ENCODE results near the gene CCDC12.

CCDC12 gene

DNA sequence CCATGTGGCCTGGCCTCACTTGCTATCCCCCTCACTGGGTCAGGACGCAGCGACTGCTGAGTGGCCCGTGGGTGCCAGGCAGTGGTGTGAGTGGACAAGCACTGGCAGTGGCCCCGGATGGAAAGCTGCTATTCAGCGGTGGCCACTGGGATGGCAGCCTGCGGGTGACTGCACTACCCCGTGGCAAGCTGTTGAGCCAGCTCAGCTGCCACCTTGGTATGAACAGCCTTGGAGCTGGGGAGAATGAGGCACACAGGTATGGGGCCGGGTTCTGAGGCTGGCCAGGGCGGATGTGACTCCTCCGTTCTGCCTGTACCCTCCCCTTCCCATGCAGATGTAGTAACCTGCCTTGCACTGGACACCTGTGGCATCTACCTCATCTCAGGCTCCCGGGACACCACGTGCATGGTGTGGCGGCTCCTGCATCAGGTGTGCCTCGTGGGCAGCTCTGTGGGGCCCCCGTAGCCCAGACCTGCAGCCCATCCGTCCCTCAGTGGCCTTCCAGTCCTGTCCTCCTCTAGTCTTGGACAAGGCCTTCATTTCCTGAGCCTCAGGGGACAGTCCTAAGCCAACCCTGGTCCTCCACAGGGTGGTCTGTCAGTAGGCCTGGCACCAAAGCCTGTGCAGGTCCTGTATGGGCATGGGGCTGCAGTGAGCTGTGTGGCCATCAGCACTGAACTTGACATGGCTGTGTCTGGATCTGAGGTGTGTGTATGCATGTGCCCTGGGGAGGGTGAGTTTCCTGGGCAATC, 31.1 kb upstream of the CCDC12 start:
- no peak for DNase-seq

DNA sequence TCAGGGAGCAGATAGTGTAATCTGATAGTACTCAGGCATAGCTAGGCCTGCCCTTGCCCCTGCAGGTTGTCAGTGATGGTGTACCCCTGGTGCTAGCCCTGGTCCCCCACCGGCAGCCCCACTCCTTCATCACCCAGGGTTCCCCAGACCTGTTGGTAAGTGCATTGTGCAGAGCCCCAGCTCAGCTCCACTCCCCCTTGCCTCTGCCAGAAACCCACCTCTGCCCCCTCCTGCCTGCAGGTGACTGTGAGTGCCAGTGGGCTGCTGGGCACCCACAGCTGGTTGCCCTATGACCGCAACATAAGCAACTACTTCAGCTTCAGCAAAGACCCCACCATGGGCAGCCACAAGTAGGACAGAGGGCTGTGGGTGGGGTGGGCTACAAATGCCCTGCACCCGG, 30.5 kb upstream of the CCDC12 start:
- DNase-seq = no peak

DNA sequence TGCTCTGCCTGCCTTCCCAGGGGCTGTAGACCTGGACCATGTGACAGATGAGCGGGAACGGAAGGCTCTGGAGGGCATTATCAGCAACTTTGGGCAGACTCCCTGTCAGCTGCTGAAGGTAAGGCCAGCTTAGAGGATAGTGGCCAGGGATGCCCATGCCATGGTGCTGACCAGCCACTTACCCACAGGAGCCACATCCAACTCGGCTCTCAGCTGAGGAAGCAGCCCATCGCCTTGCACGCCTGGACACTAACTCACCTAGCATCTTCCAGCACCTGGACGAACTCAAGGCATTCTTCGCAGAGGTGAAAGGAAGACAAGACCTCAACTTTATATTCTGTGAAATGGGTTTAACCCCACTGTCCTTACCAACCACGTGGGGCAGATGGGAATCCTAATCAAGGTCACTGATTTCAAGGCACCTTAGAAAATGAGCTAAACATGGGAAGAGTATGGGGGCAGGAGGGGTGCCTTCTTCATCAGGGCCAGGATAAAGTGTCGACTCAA, 29.7 kb upstream of the CCDC12 start:
- no peak for DNase-seq

DNA sequence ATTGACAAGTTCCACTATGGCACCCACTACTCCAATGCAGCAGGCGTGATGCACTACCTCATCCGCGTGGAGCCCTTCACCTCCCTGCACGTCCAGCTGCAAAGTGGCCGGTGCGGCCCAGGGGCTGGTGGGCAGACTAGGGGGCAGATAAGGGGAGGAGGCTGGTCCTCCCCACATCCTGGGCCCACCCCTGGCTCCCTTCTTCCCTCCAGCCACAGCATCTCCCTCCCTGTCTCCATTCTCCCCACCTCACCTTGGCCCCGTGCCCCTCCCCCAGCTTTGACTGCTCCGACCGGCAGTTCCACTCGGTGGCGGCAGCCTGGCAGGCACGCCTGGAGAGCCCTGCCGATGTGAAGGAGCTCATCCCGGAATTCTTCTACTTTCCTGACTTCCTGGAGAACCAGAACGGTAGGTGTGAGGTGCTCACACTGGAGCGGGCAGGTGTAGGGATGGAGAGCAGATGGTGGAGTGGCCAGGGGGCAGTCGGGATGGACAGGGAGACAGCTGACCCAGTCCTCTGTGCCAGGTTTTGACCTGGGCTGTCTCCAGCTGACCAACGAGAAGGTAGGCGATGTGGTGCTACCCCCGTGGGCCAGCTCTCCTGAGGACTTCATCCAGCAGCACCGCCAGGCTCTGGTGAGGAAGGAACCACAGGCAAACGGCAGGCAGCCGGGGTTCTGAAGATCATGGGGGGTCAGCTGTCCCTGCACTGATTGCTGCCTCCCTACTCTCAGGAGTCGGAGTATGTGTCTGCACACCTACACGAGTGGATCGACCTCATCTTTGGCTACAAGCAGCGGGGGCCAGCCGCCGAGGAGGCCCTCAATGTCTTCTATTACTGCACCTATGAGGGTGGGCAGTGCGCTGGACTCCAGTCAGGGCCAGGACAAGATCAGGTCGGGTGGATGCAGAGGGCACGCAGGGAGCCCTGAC, 28.9 kb upstream of the CCDC12 start:
- no peak for DNase-seq

DNA sequence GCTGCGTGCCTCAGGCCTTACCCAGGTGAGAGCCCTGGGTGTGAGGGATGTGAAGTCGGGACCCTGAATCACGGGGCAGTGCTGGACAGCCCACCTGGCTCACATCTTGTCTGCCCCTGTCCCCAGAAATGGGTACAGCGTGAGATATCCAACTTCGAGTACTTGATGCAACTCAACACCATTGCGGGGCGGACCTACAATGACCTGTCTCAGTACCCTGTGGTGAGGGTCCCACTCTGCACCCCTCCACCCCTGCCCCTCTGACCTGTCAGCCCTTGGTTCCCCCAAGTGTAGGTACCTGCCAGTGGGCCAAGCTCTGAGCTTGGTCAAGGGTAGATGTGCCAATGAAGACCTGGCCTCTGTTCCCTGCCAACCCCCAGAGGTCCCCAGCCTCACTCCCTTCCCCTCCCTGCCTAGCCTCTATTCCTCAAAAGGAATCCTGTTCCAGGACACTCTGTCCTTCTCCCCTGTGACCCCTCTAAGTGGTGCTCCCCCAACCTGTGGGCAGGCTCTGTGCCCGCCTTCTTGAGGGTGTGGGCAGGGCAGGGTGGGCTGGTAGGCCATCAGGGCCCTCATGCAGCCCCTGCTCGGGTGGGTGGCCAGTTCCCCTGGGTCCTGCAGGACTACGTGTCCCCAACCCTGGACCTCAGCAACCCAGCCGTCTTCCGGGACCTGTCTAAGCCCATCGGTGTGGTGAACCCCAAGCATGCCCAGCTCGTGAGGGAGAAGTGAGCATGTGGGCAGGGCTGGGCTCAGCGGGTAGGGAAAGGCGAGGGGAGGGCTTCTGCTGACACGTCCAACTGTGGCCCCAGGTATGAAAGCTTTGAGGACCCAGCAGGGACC, 28.0 kb upstream of the CCDC12 start:
- DNase-seq = no peak

DNA sequence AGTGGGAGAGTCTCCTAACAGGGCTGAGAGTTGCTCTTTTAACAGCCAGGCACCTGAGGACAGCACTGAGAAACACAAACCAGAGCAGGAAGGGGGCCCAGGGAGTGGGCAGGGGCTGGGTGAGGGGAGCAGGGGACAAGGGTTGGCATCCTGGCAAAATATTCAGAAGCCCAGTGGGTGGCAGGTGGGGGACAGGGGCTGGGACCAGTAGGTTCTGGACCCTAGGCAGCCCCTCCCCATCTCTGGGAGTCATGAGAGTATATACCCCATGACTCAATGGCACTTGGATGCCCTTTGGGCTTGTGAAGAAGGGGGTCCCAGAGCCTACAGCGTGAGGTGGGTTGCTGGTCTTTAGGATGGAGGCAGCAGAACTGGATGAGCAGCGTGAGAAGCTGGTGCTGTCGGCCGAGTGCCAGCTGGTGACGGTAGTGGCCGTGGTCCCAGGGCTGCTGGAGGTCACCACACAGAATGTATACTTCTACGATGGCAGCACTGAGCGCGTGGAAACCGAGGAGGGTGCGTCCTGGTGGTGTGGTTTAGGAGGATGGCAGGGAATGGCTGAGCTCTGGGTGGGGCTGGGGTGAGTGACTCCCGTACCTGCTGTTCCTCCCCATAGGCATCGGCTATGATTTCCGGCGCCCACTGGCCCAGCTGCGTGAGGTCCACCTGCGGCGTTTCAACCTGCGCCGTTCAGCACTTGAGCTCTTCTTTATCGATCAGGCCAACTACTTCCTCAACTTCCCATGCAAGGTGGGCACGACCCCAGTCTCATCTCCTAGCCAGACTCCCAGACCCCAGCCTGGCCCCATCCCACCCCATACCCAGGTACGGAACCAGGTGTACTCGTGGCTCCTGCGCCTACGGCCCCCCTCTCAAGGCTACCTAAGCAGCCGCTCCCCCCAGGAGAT, 27.2 kb upstream of the CCDC12 start:
- no peak for DNase-seq

DNA sequence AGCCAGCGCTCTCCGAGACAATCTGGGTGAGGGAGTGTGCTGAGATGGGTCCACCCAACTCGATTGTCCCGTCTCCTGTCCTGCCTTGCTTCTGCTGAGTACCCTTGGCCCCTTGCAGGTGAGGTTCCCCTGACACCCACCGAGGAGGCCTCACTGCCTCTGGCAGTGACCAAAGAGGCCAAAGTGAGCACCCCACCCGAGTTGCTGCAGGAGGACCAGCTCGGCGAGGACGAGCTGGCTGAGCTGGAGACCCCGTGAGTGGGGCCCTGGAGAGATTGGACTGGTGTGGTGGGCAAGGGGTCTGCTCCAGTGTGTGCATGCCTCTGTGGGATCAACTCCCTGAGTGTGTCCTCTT, 26.5 kb upstream of the CCDC12 start:
- no peak for DNase-seq

DNA sequence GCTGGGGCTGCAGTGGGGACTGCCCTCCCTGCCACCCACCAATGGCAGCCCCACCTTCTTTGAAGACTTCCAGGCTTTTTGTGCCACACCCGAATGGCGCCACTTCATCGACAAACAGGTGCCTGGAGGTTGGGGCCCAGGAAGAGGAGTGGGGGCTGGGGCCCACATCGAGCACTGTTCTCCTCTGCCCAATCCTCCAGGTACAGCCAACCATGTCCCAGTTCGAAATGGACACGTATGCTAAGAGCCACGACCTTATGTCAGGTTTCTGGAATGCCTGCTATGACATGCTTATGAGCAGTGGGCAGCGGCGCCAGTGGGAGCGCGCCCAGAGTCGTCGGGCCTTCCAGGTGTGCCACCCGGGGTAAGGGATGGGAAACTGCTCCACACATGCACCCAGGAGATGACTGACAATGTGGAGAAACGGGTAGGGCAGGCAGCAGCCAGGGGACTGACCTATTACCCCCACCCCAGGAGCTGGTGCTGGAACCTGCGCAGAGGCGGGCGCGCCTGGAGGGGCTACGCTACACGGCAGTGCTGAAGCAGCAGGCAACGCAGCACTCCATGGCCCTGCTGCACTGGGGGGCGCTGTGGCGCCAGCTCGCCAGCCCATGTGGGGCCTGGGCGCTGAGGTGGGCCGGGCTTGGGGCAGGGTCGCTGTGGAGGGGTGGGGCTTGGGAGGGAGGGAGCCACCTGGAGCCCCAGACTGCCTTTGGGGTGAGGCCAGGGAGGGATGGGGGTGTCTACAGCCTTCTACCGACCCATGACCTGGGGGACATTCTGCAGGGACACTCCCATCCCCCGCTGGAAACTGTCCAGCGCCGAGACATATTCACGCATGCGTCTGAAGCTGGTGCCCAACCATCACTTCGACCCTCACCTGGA, 25.9 kb upstream of the CCDC12 start:
- no peak for DNase-seq

DNA sequence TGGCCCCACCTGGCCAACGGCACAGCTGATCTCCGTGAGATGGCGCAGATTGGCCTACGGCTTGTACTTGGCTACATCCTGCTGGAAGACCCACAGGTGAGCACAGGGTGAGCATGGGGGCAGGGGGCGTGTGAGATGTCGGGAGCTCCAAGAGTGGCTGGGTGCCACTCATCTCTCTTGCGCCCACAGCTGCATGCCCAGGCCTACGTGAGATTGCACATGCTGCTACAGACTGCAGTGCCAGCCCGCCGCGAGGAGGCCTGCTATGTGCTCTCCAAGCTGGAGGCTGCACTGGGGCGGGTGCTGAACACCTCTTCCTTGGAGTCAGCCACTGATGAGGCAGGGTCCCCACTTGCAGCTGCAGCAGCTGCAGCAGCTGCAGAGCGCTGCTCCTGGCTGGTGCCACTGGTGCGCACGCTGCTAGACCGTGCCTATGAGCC, 25.2 kb upstream of the CCDC12 start:
- DNase-seq = no peak

DNA sequence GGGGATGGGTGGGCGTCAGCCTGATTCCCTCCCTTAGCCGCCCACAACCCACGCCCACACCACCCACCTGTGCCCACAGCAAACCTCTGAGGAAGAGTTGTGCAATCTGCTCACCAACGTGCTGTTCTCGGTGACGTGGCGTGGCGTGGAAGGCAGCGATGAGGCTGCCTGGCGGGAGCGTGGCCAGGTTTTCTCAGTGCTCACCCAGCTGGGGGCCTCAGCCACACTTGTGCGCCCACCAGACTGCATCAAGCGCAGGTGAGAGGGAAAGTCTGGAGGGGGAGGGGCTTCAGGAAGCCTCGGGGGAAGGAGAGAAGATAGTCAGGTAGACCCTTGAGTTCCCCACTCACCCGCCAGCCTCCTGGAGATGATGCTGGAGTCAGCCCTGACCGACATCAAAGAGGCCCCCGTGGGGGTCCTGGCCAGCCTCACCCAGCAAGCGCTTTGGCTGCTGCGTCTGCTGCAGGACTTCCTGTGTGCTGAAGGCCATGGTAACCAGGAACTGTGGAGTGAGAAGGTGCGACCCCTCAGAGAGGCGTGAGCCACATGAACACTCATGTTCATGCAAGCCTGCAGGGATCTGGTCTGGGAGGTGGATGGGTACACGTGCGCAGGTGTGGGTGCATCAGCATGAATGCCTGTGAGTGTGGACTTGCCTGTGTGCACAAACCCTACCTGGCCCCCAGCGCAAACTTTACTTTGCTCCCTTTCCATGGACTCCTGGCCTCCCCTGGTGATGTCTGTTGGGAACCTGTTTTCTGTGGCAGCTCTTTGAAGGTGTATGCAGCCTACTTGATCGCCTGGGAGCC, 24.6 kb upstream of the CCDC12 start:
- no peak for DNase-seq

DNA sequence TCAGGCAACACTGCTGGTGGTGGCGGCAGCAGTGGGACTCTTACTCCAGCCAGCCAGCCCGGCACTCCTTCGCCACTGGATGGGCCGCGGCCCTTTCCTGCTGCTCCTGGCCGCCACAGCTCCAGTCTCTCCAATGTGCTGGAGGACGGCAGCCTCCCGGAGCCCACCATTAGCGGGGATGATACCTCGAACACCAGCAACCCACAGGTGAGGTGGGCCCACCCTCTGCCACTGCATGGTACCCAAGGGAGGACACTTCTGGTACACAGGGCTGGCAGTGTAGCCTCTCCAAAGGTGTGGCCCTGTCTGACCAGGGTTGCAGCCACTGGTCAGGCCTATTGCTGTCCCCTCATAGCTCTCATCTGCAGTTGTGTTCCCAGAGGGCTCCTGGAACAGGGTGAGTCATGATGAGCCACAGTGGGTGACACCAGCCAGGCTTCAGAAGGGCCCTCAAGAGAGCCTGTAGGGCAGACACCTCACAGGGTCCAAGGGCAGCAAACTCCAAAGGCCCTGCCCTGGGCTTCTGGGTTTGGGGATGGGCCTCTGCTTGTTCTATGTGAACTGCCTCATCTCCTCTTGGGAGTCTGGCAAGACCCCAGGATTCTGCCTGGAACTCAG, 23.8 kb upstream of the CCDC12 start:
- DNase-seq = no peak

DNA sequence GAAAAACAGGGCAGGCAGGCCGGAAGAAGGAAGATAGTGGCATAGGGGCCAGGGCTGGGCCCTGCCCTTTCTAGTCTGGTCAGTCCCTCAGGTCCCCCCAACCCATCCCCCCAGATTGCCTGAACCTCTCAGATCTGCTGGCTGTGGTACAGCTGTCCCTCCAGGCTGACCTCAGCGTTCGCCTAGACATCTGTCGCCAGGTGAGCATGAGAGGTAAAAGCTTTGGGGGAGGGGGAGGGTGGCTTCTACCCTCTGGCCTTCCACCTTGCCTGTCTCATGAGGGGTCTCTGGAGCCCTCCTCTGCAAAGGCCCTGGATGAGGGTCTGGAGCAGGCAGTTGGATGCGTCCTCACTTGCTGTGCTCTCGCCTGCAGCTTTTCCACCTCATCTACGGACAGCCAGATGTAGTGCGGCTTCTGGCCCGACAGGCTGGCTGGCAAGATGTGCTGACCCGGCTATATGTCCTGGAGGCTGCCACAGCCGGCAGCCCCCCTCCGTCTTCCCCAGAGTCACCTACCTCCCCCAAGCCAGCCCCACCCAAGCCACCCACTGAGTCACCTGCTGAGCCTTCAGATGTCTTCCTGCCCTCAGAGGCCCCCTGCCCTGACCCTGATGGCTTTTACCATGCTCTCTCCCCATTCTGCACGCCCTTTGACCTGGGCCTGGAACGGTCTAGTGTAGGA, 23.1 kb upstream of the CCDC12 start:
- DNase-seq = no peak

DNA sequence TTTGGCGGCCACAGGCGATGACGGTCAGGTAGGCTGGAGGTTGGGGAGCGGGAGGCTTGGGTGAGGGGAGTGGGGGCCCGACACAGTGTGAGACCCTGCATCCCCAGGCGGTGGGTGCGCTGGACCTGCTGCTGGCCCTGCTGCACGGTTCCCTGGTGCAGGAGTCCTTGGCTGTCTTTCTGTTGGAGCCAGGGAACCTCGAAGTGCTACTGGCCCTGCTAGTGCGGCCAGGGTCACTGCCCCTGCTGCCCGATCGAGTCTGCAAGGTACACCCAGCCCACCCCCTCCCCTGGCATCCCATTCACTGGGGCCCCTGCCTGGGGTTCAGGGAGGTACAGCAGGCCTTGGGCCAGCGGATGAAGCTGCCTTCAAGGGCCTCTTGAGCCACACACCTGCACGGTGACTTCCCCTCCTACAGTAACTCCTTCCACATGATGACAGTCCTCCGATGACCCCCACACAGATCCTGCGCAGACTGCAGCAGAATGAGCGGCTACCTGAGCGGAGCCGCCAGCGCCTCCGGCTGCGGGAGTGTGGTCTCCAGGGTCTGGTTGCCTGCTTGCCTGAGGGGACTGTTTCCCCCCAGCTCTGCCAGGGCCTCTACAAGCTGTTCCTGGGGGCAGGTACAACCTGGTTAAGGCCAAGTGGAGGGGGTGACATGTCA, 22.4 kb upstream of the CCDC12 start:
- no peak for DNase-seq

DNA sequence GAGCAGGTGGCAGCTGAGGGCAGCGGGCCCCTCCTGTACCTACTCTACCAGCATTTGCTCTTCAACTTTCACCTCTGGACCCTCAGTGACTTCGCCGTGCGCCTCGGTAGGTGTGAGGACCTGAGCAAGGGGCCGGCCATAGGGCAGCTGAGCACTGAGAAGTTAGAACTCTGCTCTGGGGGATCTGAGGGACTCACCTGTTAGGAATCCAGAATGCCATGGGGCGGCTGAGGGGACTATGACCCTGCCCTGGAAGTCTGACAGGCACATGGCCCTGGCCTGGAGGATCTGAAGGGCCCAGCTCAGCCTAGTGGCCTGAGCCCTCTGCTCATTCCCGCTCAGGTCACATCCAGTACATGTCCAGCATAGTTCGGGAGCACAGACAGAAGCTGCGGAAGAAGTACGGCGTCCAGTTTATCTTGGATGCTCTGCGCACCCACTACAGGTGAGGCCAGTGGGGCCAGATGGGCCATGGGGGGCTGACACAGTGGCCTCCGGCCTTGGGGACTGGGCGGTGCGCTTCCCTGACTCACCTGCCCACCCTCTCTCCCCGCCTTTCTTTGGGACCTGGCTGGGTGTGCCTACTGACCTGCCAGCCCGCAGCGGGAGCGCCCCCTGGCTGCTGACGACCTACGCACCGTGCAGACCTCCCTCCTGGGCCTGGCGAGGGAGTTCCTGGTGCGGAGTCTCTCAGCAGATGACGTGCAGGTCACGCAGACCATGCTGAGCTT, 21.7 kb upstream of the CCDC12 start:
- no peak for DNase-seq

DNA sequence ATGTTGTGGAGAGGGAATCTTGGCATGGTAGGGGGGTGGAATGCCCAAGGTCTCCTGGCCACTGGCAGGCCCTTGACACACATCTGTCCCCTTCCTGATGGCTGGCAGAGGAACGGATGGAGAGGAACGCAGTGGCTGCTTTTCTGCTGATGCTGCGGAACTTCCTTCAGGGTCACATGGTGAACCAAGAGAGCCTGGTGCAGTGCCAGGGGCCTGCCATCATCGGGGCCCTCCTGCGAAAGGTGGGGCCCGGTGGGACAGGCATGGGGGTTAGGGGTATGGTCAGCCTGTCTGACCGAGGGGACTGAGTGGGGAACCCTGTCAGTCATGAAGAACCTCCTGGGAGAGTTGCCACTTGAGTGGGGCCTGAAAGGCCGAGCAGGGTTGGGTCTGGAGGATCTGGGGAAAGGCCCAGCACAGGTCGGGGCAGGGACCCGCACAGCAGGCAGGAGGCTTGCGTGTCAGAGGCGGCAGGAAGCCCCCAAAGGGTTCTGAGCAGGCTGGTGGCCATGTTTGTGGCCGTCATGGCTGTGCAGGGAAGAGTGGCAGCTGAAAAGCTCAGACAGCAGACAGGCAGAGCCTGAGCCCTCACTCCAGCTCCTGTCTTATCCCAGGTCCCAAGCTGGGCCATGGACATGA, 21.0 kb upstream of the CCDC12 start:
- DNase-seq = no peak

DNA sequence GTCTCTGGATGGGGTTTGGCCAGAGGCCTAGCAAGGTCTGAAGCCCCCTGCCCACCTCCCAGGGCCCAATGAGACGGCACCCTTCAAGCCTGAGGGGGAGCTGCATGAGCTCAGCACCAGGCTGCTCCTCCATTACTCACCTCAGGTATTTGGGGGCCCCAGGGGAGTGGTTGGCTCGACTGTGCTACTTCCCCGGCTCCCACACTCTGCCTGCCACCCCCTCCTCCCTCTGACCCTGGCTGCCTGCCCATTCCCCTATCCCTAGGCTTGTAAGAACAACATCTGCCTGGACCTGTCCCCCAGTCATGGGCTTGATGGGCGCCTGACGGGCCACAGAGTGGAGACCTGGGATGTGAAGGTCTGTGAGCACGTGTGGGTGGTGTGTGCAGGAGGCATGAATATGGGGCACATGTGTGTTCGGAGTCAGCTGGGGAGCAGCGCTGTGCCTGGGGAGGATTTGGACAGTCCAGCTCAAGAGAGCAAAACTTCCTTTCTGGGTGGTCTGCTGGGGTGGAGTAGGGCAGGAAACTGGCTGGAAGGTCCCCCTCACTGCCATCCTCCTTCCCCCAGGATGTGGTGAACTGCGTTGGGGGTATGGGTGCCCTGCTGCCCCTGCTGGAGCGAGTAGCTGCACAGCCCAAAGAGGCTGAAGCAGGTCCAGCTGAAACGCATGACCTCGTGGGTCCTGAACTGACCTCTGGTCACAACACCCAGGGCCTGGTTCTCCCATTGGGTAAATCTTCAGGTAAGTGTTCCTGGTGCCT, 20.3 kb upstream of the CCDC12 start:
- DNase-seq = no peak

All from NCI-H1048 (cell line).